HepG2 (cell line): Measurements from ENCODE around the gene NPFFR1. TPM values are rescaled to one million over a fixed set of nuclear protein-coding genes. Genes with fewer than 3 reads are reported as not detected.
A peak's percentile ranks its signal among the peaks of the same experiment; 100 is the strongest.

ENCODE experiments used
- ATAC-seq: fragments of 200-7000 bp; cut with Tn5 transposase; 3 replicates; pipeline ENCODE4 v1.9.1; 2020; ENCODE audit warnings: mild to moderate bottlenecking, moderate library complexity
- BruUV-seq: library from RNA; stranded (reverse); fragments of 400-500 nt; replicated peaks from 2 replicates; lab custom pipeline; 2021; lab: Mats Ljungman, UMichigan
- CTCF ChIA-PET: fragments of 300-600 bp; formaldehyde crosslinking; extraction: SDS; loops from one replicate; lab custom pipeline; 2021; ENCODE audit warnings: low total read pairs, inconsistent platforms, low intra/inter-chr PET ratio; lab: Yijun Ruan, JAX
- POLR2A ChIA-PET: fragments of 350-600 bp; sonication (Branson Sonifier 250); formaldehyde crosslinking; loops from one replicate; lab custom pipeline; 2020; ENCODE audit warnings: antibody characterized with exemption, inconsistent platforms; lab: Yijun Ruan, JAX
- DNase-seq: peaks from one replicate; pipeline ENCODE4 v3.0.0-alpha.2; 2015; ENCODE audit warnings: low spot score
- FAIRE-seq: peaks from 3 replicates; lab custom pipeline; 2011; peaks lifted over from hg19 to GRCh38; lab: Jason Lieb, UNC
- H2AFZ ChIP-seq: one replicate; pipeline ENCODE4 v1.6.1; 2011; ENCODE audit warnings: low read length, inconsistent platforms
- H3K27ac ChIP-seq: fragments of 300-600 bp; 3 replicates; pipeline ENCODE4 v1.8.0; 2011; ENCODE audit warnings: mixed run types, mild to moderate bottlenecking, mixed read lengths, low read length, inconsistent platforms; ENCODE audit not compliant: insufficient read depth; ENCODE audit errors: extremely low read length
- H3K27me3 ChIP-seq, 2 experiments: fragments of 200-600 bp in 1 of 2; 2 replicates in 1 of 2; 3 replicates in 1 of 2; pipeline versions ENCODE4 v1.6.0 to v1.8.0; 2011; ENCODE audit warnings: low read length in 2 of 2, mild to moderate bottlenecking in 2 of 2, moderate library complexity in 2 of 2, inconsistent platforms in 1 of 2; ENCODE audit not compliant: insufficient read depth in 2 of 2, control insufficient read depth in 1 of 2
- H3K36me3 ChIP-seq, 2 experiments: fragments of 200-600 bp in 1 of 2; replicated peaks in 1 of 2; 2 replicates in 1 of 2; 3 replicates in 1 of 2; pipeline versions ENCODE4 v1.5.1 to v1.8.0; 2011; ENCODE audit warnings: low read length in 2 of 2, inconsistent platforms in 1 of 2; ENCODE audit not compliant: insufficient read depth in 2 of 2, control insufficient read depth in 1 of 2
- H3K4me1 ChIP-seq: 2 replicates; pipeline ENCODE4 v1.5.1; 2012; ENCODE audit warnings: low read length, inconsistent platforms; ENCODE audit not compliant: insufficient read depth
- H3K4me2 ChIP-seq: 2 replicates; pipeline ENCODE4 v1.6.0; 2011; ENCODE audit warnings: low read depth, low read length, inconsistent platforms
- H3K4me3 ChIP-seq, 3 experiments: fragments of 200-600 bp in 1 of 3; sonication (generic), shearing (Covaris generic) in 1 of 3; replicated peaks in 1 of 3; 2 replicates each; pipeline ENCODE4 v1.5.1; 2011 to 2016; ENCODE audit warnings: low read length in 3 of 3, inconsistent platforms in 2 of 3, low read depth in 2 of 3, mild to moderate bottlenecking in 2 of 3, control low read depth in 1 of 3, mixed read lengths in 1 of 3; ENCODE audit not compliant: insufficient read depth in 1 of 3
- H3K79me2 ChIP-seq: one replicate; pipeline ENCODE4 v1.6.1; 2011; ENCODE audit warnings: low read length, inconsistent platforms; ENCODE audit not compliant: insufficient read depth
- H3K9ac ChIP-seq: 2 replicates; pipeline ENCODE4 v1.6.0; 2011; ENCODE audit warnings: mild to moderate bottlenecking, low read depth, low read length, inconsistent platforms; ENCODE audit not compliant: insufficient read depth
- H3K9me3 ChIP-seq: 2 replicates; pipeline ENCODE4 v1.5.1; 2012; ENCODE audit warnings: mild to moderate bottlenecking, low read length
- H4K20me1 ChIP-seq: 2 replicates; pipeline ENCODE4 v1.6.0; 2011; ENCODE audit warnings: inconsistent platforms, mild to moderate bottlenecking, low read length, moderate library complexity; ENCODE audit not compliant: insufficient read depth
- FOSL2 ChIP-seq: sonication (generic); formaldehyde crosslinking; IDR thresholded peaks from 2 replicates; pipeline ENCODE4 v1.4.0; 2020; ENCODE audit warnings: missing genetic modification reagents
- FOXA3 ChIP-seq: IDR thresholded peaks from 2 replicates; pipeline ENCODE4 v1.6.1; 2016; ENCODE audit warnings: missing genetic modification reagents, missing compliant biosample characterization
- NFATC3 ChIP-seq: sonication (generic); formaldehyde crosslinking; IDR thresholded peaks from 2 replicates; pipeline ENCODE4 v1.5.1; 2020; ENCODE audit warnings: mild to moderate bottlenecking, missing genetic modification reagents
- REPIN1 ChIP-seq: sonication (generic); formaldehyde crosslinking; IDR thresholded peaks from 2 replicates; pipeline ENCODE4 v1.8.0; 2022; ENCODE audit warnings: missing genetic modification reagents, low read depth, mild to moderate bottlenecking, borderline replicate concordance
- SALL1 ChIP-seq: sonication (generic); formaldehyde crosslinking; IDR thresholded peaks from 2 replicates; pipeline ENCODE4 v1.8.0; 2022; ENCODE audit warnings: mild to moderate bottlenecking, missing genetic modification reagents
- TAF1 ChIP-seq: sonication (generic); formaldehyde crosslinking; IDR thresholded peaks from 2 replicates; pipeline ENCODE4 v1.4.0; 2020; ENCODE audit warnings: missing genetic modification reagents
- WIZ ChIP-seq: sonication (generic); formaldehyde crosslinking; IDR thresholded peaks from 2 replicates; pipeline ENCODE4 v1.5.1; 2020; ENCODE audit warnings: mild to moderate bottlenecking, missing genetic modification reagents
- ZBTB38 ChIP-seq: sonication (generic); formaldehyde crosslinking; IDR thresholded peaks from 2 replicates; pipeline ENCODE4 v1.5.1; 2020; ENCODE audit warnings: mild to moderate bottlenecking, missing genetic modification reagents
- ZBTB42 ChIP-seq: sonication (generic); formaldehyde crosslinking; IDR thresholded peaks from 2 replicates; pipeline ENCODE4 v1.5.0; 2020; ENCODE audit warnings: mild to moderate bottlenecking, missing genetic modification reagents
- WGBS: methylation state at CpG from one replicate; pipeline ENCODE4 v1.1.6; 2017; ENCODE audit warnings: low lambda C conversion rate; 5-methylcytosine and 5-hydroxymethylcytosine counted together
- in situ Hi-C: cut with HindIII; loops from 2 replicates; pipeline ENCODE4 v1.10.0; 2017; ENCODE audit warnings: low pct_unique_long_range_greater_than_20kb; ENCODE audit not compliant: extremely low pct_ligation_motif_present
- intact Hi-C: fragments of 100-400 bp; cut with micrococcal nuclease; formaldehyde crosslinking; loops from one replicate; pipeline ENCODE4 v1.10.0; 2022; ENCODE audit not compliant: unreplicated experiment
- polyA plus RNA-seq, 8 experiments: library from polyadenylated mRNA; depleted of rRNA in 3 of 8; stranded (reverse) in 7 of 8; unstranded in 1 of 8; fragments of >200 nt; fragmentation: Illumina TruSeq in 4 of 8; extraction: Trizol in 4 of 8; gene quantifications; 2 replicates each; pipeline versions ENCODE4 v1.2.1 to v1.2.3, GENCODE V29; 2011 to 2016; ENCODE audit warnings: low read depth in 4 of 8, missing spikeins in 1 of 8, mixed read lengths in 1 of 8; ENCODE audit not compliant: insufficient read depth in 1 of 8
- total RNA-seq, 5 experiments: library from RNA; depleted of rRNA; stranded (reverse); fragments of >200 nt; fragmentation: Illumina TruSeq; extraction: Trizol; gene quantifications; 2 replicates each; pipeline ENCODE4 v1.2.3, GENCODE V29; 2016; ENCODE audit warnings: low read depth in 1 of 5
- TF ChIP-seq, protein P1 (sequence below): sonication (generic); formaldehyde crosslinking; IDR thresholded peaks from 2 replicates; pipeline ENCODE4 v1.5.1; 2020; ENCODE audit warnings: mild to moderate bottlenecking, missing genetic modification reagents, moderate library complexity
- TF ChIP-seq, protein P2 (sequence below): sonication (generic); formaldehyde crosslinking; IDR thresholded peaks from 2 replicates; pipeline ENCODE4 v1.4.0; 2020; ENCODE audit warnings: missing genetic modification reagents
- TF ChIP-seq, protein P3 (sequence below): IDR thresholded peaks from 2 replicates; pipeline ENCODE4 v1.6.1; 2012; ENCODE audit warnings: low read length, improper control_type of control experiment

Gene NPFFR1
- total and polyA plus RNA-seq, 2 of the 13 experiments (the other 11 are each of a cell fraction or from before 2014, with no cell fraction given) = under 0.01 TPM; not detected in 1

GRCh38 chr10:70296406-70296899 lies 12.6 kb upstream of the NPFFR1 start:
- FAIRE-seq (no peak), ATAC-seq (peak; percentile 77), DNase-seq (no peak)
- no peak overlapping the region for H3K4me3 ChIP-seq
- H3K4me2 ChIP-seq = no peak overlapping the region
- intact Hi-C loops = no loop called here
- no peaks in the 10 kb centered on the region for H3K4me1 ChIP-seq
- H4K20me1 ChIP-seq = no peaks in the 10 kb centered on the region
- WGBS = 42% methylated on average over 12 of the region's 12 CpGs
- no peaks in the 10 kb centered on the region for H3K79me2 ChIP-seq
- no peaks in the 10 kb centered on the region for H3K9me3 ChIP-seq
- H3K36me3 ChIP-seq = peaks cover 7 to 16% of the 10 kb centered on the region in 2 experiments
- H3K27me3 ChIP-seq = no peaks in the 10 kb centered on the region
- H3K9ac ChIP-seq = no peak overlapping the region; the same call in 1 of the 2 replicates
- H2AFZ ChIP-seq = no peak overlapping the region
- in situ Hi-C loops = no loop called here
- POLR2A ChIA-PET = no interaction called here
- TF ChIP-seq TAF1 = no peak
- TF ChIP-seq FOSL2 (CRISPR knock-in tag) = 0 out of 2 replicates have a peak, but pooled peaks have one; percentile 10
- 0 out of 2 replicates have a peak, but pooled peaks have one; percentile 31 for TF ChIP-seq ZBTB38
- 0 out of 2 replicates have a peak, but pooled peaks have one; percentile 48 for TF ChIP-seq ZBTB42 (CRISPR knock-in tag)
- no peak for TF ChIP-seq NFATC3 (CRISPR knock-in tag)
- TF ChIP-seq WIZ = no peak
- TF ChIP-seq, protein P1, sequence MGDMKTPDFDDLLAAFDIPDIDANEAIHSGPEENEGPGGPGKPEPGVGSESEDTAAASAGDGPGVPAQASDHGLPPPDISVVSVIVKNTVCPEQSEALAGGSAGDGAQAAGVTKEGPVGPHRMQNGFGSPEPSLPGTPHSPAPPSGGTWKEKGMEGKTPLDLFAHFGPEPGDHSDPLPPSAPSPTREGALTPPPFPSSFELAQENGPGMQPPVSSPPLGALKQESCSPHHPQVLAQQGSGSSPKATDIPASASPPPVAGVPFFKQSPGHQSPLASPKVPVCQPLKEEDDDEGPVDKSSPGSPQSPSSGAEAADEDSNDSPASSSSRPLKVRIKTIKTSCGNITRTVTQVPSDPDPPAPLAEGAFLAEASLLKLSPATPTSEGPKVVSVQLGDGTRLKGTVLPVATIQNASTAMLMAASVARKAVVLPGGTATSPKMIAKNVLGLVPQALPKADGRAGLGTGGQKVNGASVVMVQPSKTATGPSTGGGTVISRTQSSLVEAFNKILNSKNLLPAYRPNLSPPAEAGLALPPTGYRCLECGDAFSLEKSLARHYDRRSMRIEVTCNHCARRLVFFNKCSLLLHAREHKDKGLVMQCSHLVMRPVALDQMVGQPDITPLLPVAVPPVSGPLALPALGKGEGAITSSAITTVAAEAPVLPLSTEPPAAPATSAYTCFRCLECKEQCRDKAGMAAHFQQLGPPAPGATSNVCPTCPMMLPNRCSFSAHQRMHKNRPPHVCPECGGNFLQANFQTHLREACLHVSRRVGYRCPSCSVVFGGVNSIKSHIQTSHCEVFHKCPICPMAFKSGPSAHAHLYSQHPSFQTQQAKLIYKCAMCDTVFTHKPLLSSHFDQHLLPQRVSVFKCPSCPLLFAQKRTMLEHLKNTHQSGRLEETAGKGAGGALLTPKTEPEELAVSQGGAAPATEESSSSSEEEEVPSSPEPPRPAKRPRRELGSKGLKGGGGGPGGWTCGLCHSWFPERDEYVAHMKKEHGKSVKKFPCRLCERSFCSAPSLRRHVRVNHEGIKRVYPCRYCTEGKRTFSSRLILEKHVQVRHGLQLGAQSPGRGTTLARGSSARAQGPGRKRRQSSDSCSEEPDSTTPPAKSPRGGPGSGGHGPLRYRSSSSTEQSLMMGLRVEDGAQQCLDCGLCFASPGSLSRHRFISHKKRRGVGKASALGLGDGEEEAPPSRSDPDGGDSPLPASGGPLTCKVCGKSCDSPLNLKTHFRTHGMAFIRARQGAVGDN (CRISPR knock-in tag) = peak; percentile 54
- no peak for TF ChIP-seq REPIN1
- TF ChIP-seq, protein P2, sequence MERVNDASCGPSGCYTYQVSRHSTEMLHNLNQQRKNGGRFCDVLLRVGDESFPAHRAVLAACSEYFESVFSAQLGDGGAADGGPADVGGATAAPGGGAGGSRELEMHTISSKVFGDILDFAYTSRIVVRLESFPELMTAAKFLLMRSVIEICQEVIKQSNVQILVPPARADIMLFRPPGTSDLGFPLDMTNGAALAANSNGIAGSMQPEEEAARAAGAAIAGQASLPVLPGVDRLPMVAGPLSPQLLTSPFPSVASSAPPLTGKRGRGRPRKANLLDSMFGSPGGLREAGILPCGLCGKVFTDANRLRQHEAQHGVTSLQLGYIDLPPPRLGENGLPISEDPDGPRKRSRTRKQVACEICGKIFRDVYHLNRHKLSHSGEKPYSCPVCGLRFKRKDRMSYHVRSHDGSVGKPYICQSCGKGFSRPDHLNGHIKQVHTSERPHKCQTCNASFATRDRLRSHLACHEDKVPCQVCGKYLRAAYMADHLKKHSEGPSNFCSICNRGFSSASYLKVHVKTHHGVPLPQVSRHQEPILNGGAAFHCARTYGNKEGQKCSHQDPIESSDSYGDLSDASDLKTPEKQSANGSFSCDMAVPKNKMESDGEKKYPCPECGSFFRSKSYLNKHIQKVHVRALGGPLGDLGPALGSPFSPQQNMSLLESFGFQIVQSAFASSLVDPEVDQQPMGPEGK (CRISPR knock-in tag) = no peak
- no peak for TF ChIP-seq FOXA3 (CRISPR knock-in tag)
- 0 out of 2 replicates have a peak, but pooled peaks have one; percentile 13 for TF ChIP-seq SALL1 (CRISPR knock-in tag)
- TF ChIP-seq, protein P3, sequence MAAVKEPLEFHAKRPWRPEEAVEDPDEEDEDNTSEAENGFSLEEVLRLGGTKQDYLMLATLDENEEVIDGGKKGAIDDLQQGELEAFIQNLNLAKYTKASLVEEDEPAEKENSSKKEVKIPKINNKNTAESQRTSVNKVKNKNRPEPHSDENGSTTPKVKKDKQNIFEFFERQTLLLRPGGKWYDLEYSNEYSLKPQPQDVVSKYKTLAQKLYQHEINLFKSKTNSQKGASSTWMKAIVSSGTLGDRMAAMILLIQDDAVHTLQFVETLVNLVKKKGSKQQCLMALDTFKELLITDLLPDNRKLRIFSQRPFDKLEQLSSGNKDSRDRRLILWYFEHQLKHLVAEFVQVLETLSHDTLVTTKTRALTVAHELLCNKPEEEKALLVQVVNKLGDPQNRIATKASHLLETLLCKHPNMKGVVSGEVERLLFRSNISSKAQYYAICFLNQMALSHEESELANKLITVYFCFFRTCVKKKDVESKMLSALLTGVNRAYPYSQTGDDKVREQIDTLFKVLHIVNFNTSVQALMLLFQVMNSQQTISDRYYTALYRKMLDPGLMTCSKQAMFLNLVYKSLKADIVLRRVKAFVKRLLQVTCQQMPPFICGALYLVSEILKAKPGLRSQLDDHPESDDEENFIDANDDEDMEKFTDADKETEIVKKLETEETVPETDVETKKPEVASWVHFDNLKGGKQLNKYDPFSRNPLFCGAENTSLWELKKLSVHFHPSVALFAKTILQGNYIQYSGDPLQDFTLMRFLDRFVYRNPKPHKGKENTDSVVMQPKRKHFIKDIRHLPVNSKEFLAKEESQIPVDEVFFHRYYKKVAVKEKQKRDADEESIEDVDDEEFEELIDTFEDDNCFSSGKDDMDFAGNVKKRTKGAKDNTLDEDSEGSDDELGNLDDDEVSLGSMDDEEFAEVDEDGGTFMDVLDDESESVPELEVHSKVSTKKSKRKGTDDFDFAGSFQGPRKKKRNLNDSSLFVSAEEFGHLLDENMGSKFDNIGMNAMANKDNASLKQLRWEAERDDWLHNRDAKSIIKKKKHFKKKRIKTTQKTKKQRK = no peak
- no peak overlapping the region for H3K27ac ChIP-seq
- BruUV-seq = no TSS peak
- CTCF ChIA-PET = no interaction called here
